ENCODE measurements around the gene CDK13.

GRCh38 chr7:40047661-40048060, 97.6 kb downstream of the CDK13 start:
- no peak for TF ChIP-seq PATZ1 (CRISPR knock-in tag; IDR thresholded peaks at IDR 0.05; ENCODE audit: borderline replicate concordance)
- no peak for TF ChIP-seq CREB5 (CRISPR knock-in tag; IDR thresholded peaks at IDR 0.05; ENCODE audit: low read depth)
- TF ChIP-seq GLIS3 (CRISPR knock-in tag; IDR thresholded peaks at IDR 0.05): no peak
- TF ChIP-seq ESRRG (CRISPR knock-in tag; IDR thresholded peaks at IDR 0.05): no peak
